CD4-positive, alpha-beta T cell (primary cell): ENCODE results near the gene HELLS. TPM values are rescaled to one million over a fixed set of nuclear protein-coding genes. Genes with fewer than 3 reads are reported as not detected.

ENCODE experiments used
- ATAC-seq: fragments of 200-7000 bp; cut with Tn5 transposase; one replicate; pipeline ENCODE4 v1.10.0; 2022; ENCODE audit warnings: mild to moderate bottlenecking; ENCODE audit not compliant: poor library complexity
- CTCF ChIA-PET: fragments of 350-600 bp; sonication (Branson Sonifier 250); formaldehyde crosslinking; loops from one replicate; lab custom pipeline; 2021; ENCODE audit warnings: antibody characterized with exemption, inconsistent platforms; lab: Charles Lee
- POLR2A ChIA-PET: fragments of 350-600 bp; sonication (Branson Sonifier 250); formaldehyde crosslinking; loops from one replicate; lab custom pipeline; 2021; ENCODE audit warnings: antibody characterized with exemption, inconsistent platforms; lab: Charles Lee
- DNase-seq, 14 experiments: peaks; one replicate each; pipeline ENCODE4 v3.0.0-alpha.2; 2013 to 2020; ENCODE audit warnings: mixed read lengths in 2 of 14
- H3K27ac ChIP-seq, 2 donors: one replicate each; pipeline versions ENCODE4 v1.5.1 to v1.7.0; 2013; ENCODE audit warnings: low read length in 2 of 2, low read depth in 1 of 2, mild to moderate bottlenecking in 1 of 2
- H3K27me3 ChIP-seq, 2 experiments: 1 replicate in 1 of 2; 2 replicates in 1 of 2; pipeline versions ENCODE4 v1.6.1 to v1.7.0; 2013; ENCODE audit warnings: low read length in 2 of 2, control low read depth in 1 of 2, mild to moderate bottlenecking in 1 of 2, moderate library complexity in 1 of 2; ENCODE audit not compliant: insufficient read depth in 2 of 2, control insufficient read depth in 1 of 2
- H3K36me3 ChIP-seq: one replicate; pipeline ENCODE4 v1.6.1; 2013; ENCODE audit warnings: low read length, control low read depth; ENCODE audit not compliant: insufficient read depth
- H3K4me1 ChIP-seq: one replicate; pipeline ENCODE4 v1.6.1; 2013; ENCODE audit warnings: low read length, control low read depth; ENCODE audit not compliant: insufficient read depth
- H3K4me3 ChIP-seq: one replicate; pipeline ENCODE4 v1.5.1; 2013; ENCODE audit warnings: mild to moderate bottlenecking, low read length, moderate library complexity
- H3K9me3 ChIP-seq, 2 experiments: 1 replicate in 1 of 2; 2 replicates in 1 of 2; pipeline versions ENCODE4 v1.6.1 to v1.7.0; 2013; ENCODE audit warnings: low read length in 2 of 2, mild to moderate bottlenecking in 2 of 2, control low read depth in 1 of 2, moderate library complexity in 1 of 2; ENCODE audit not compliant: control insufficient read depth in 1 of 2, insufficient read depth in 1 of 2
- H3K27ac Mint-ChIP-seq: one replicate; pipeline ENCODE4 v1.8.0; 2020; ENCODE audit warnings: mixed read lengths
- H3K27me3 Mint-ChIP-seq: one replicate; pipeline ENCODE4 v1.8.0; 2021; ENCODE audit warnings: mixed read lengths
- H3K36me3 Mint-ChIP-seq: one replicate; pipeline ENCODE4 v1.8.0; 2021; ENCODE audit warnings: low read depth, mixed read lengths
- H3K4me1 Mint-ChIP-seq: one replicate; pipeline ENCODE4 v1.8.0; 2021; ENCODE audit warnings: low read depth, mixed read lengths
- H3K4me3 Mint-ChIP-seq: one replicate; pipeline ENCODE4 v1.8.0; 2020; ENCODE audit warnings: mild to moderate bottlenecking, mixed read lengths
- H3K9me3 Mint-ChIP-seq: one replicate; pipeline ENCODE4 v1.8.0; 2020; ENCODE audit warnings: mixed read lengths
- CTCF ChIP-seq: fragments of 200-600 bp; IDR thresholded peaks from one replicate; pipeline ENCODE4 v1.8.0; 2022; ENCODE audit warnings: antibody characterized with exemption, mild to moderate bottlenecking
- intact Hi-C, 2 experiments: fragments of 100-400 bp; cut with DNase I in 1 of 2; cut with micrococcal nuclease in 1 of 2; formaldehyde crosslinking; loops; one replicate each; pipeline versions ENCODE4 v1.15.1 to v1.9.0; 2023 to 2025; cut with DNase I, micrococcal nuclease
- total RNA-seq, 174 experiments: library from RNA in 2 of 174; stranded (reverse) in 2 of 174; gene quantifications; one replicate each; pipeline ENCODE4 v1.2.3 and lab custom pipeline; 2021 to 2026

The HELLS gene
- total RNA-seq, 2 experiments from 2014 or later, result 9.5 to 10.3 TPM

- H3K27ac Mint-ChIP-seq, result no peak overlapping the region
- H3K36me3 Mint-ChIP-seq, result peaks cover 3% of the 10 kb centered on the region
- H3K9me3 Mint-ChIP-seq, result peaks cover 14% of the 10 kb centered on the region
- ATAC-seq (no peak), DNase-seq (no peak)
- H3K4me1 Mint-ChIP-seq, result no peaks in the 10 kb centered on the region
- no peak overlapping the region for H3K4me3 ChIP-seq
- CTCF ChIA-PET, result no interaction called here
- no peak for TF ChIP-seq CTCF
- H3K4me1 ChIP-seq, result no peaks in the 10 kb centered on the region
- peaks cover 4 to 8% of the 10 kb centered on the region in 2 experiments for H3K9me3 ChIP-seq
- H3K27me3 Mint-ChIP-seq, result peaks cover 17% of the 10 kb centered on the region
- intact Hi-C loops, result no loop called here
- no peaks in the 10 kb centered on the region for H3K36me3 ChIP-seq
- no peaks in the 10 kb centered on the region for H3K27me3 ChIP-seq
- H3K4me3 Mint-ChIP-seq, result no peak overlapping the region
- no peak overlapping the region for H3K27ac ChIP-seq
- POLR2A ChIA-PET, result no interaction called here
Measured at GRCh38 chr10:94639902-94640301, 94.3 kb downstream of the HELLS start.

DNA sequence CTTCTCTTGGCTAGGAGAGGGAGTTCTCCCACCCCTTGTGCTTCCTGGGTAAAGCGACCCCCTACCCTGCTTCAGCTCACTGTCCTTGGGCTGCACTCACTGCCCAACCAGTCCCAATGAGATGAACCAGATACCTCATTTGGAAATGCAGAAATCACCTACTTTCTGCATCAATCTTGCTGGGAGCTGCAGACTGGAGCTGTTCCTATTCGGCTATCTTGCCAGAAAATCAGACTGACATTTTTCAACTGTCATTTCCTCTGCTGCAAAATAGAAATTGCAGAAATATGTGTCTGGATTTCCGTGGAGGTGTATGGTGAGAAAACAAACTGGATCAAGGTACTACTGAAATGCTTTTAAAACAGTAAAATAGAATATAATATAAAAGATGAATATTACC, 95.0 kb downstream of the HELLS start:
- intact Hi-C loops, result no loop called here

DNA sequence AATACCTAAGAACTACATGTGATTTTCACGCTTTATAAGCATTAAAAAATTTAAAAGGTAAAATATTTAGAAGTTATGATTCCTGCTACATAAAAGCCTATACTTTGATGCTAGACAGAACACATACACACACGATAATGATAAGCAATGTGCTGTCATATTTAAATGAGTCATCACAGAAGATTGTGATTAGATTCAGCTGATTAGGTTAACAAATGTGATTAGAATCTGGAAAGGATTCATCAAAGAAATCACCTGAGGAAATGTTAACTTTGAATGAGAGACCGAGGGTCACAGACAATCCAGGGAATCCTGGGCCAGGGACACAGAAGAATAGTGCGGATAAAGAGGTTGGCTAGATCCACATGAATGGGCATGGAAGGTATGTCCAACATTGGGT, 95.9 kb downstream of the HELLS start:
- H3K9me3 Mint-ChIP-seq, result peaks cover 11% of the 10 kb centered on the region
- H3K27me3 Mint-ChIP-seq, result peaks cover 23% of the 10 kb centered on the region
- no peak overlapping the region for H3K27ac Mint-ChIP-seq
- no peak overlapping the region for H3K4me3 ChIP-seq
- intact Hi-C loops, result no loop called here
- POLR2A ChIA-PET, result no interaction called here
- TF ChIP-seq CTCF, result no peak
- H3K36me3 ChIP-seq, result no peaks in the 10 kb centered on the region
- no peaks in the 10 kb centered on the region for H3K27me3 ChIP-seq
- no peaks in the 10 kb centered on the region for H3K4me1 ChIP-seq
- DNase-seq (no peak), ATAC-seq (no peak)
- CTCF ChIA-PET, result no interaction called here
- peaks cover 4 to 8% of the 10 kb centered on the region in 2 experiments for H3K9me3 ChIP-seq
- no peaks in the 10 kb centered on the region for H3K4me1 Mint-ChIP-seq
- H3K27ac ChIP-seq, result no peak overlapping the region
- peaks cover 3% of the 10 kb centered on the region for H3K36me3 Mint-ChIP-seq
- no peak overlapping the region for H3K4me3 Mint-ChIP-seq

More for the DNA sequence above, 95.0 kb downstream of the HELLS start:
- ATAC-seq, result no peak
- Histone ChIP-seq H3K4me1 (no peaks in the 10 kb centered on the region), H3K27me3 (no peaks in the 10 kb centered on the region), H3K27ac (no peak overlapping the region), H3K36me3 (no peaks in the 10 kb centered on the region), H3K4me3 (no peak overlapping the region), H3K9me3 (peaks cover 4 to 8% of the 10 kb centered on the region in 2 experiments)
- DNase-seq, result no peak
- Mint-ChIP-seq H3K9me3 (peaks cover 11% of the 10 kb centered on the region), H3K36me3 (peaks cover 3% of the 10 kb centered on the region), H3K27me3 (peaks cover 23% of the 10 kb centered on the region), H3K4me1 (no peaks in the 10 kb centered on the region), H3K27ac (no peak overlapping the region), H3K4me3 (no peak overlapping the region)
- POLR2A ChIA-PET, result no interaction called here
- no peak for TF ChIP-seq CTCF
- CTCF ChIA-PET, result no interaction called here
